GM19467 (cell line): Measurements from ENCODE around the gene RUNX3.

ENCODE experiments used
- ATAC-seq: cut with Tn5 transposase; IDR thresholded peaks from one replicate; pipeline ENCODE4 v1.9.1; 2021; ENCODE audit warnings: mild to moderate bottlenecking, moderate library complexity; ENCODE audit not compliant: unreplicated experiment

The RUNX3 gene

GRCh38 chr1:24866211-24867083 lies 63.6 kb downstream of the RUNX3 start:
- ATAC-seq: no peak

- ATAC-seq: no peak
These were observed 64.5 kb downstream of the RUNX3 start for GRCh38 chr1:24865587-24865986.

- no peak for ATAC-seq
These were observed 64.9 kb downstream of the RUNX3 start for GRCh38 chr1:24865168-24865567.

GRCh38 chr1:24864370-24864777 lies 65.7 kb downstream of the RUNX3 start:
- no peak for ATAC-seq

GRCh38 chr1:24862775-24863483 lies 67.1 kb downstream of the RUNX3 start:
- ATAC-seq: no peak

- ATAC-seq: no peak
These were observed 68.0 kb downstream of the RUNX3 start for GRCh38 chr1:24861821-24862727.

GRCh38 chr1:24860841-24861240 lies 69.2 kb downstream of the RUNX3 start:
- no peak for ATAC-seq

- no peak for ATAC-seq
These were observed 70.7 kb downstream of the RUNX3 start for GRCh38 chr1:24859063-24860010.

GRCh38 chr1:24858277-24858676 lies 71.8 kb downstream of the RUNX3 start:
- ATAC-seq: no peak

- no peak for ATAC-seq
These were observed 72.5 kb downstream of the RUNX3 start for GRCh38 chr1:24857507-24858133.

- no peak for ATAC-seq
These were observed 73.1 kb downstream of the RUNX3 start for GRCh38 chr1:24856787-24857506.

GRCh38 chr1:24855474-24855873 lies 74.6 kb downstream of the RUNX3 start:
- ATAC-seq: no peak

- ATAC-seq: no peak
These were observed 76.4 kb downstream of the RUNX3 start for GRCh38 chr1:24853649-24854048.

- no peak for ATAC-seq
These were observed 79.7 kb downstream of the RUNX3 start for GRCh38 chr1:24850328-24850920.

GRCh38 chr1:24849672-24850295 lies 80.3 kb downstream of the RUNX3 start:
- no peak for ATAC-seq
